NCI-H524 treated with DMSO at 0.1 percent for 48 hours (cell line): Measurements from ENCODE around the gene RPTN.

ENCODE experiments used
- DNase-seq: peaks from one replicate; lab custom pipeline; 2025; lab: John Stamatoyannopoulos, UW

Gene RPTN

GRCh38 chr1:152159144-152159543 lies at the start of gene RPTN:
Gene RPTN, minus strand, starts transcription at chr1:152159228. Its CDS starts 1,339 bp downstream, at chr1:152157889.
- no peak for DNase-seq

- DNase-seq: no peak
Observed at GRCh38 chr1:152198982-152199381, 40.0 kb upstream of the RPTN start.

- DNase-seq: no peak
Observed at GRCh38 chr1:152197361-152197941, 38.4 kb upstream of the RPTN start.

GRCh38 chr1:152191711-152192110 lies 32.7 kb upstream of the RPTN start:
- no peak for DNase-seq

GRCh38 chr1:152191260-152191659 lies 32.2 kb upstream of the RPTN start:
- DNase-seq: no peak

GRCh38 chr1:152190589-152190988 lies 31.6 kb upstream of the RPTN start:
- no peak for DNase-seq

GRCh38 chr1:152189657-152190442 lies 30.8 kb upstream of the RPTN start:
- peak; percentile 76 for DNase-seq

GRCh38 chr1:152188673-152189591 lies 29.9 kb upstream of the RPTN start:
- DNase-seq: peak; percentile 42

GRCh38 chr1:152186556-152187285 lies 27.7 kb upstream of the RPTN start:
- DNase-seq: no peak

- DNase-seq: peak; percentile 26
Observed at GRCh38 chr1:152185544-152186391, 26.7 kb upstream of the RPTN start.

GRCh38 chr1:152182944-152183361 lies 23.9 kb upstream of the RPTN start:
- DNase-seq: no peak

GRCh38 chr1:152182431-152182830 lies 23.4 kb upstream of the RPTN start:
- no peak for DNase-seq

- DNase-seq: no peak
Observed at GRCh38 chr1:152179566-152179965, 20.5 kb upstream of the RPTN start.

GRCh38 chr1:152170287-152170905 lies 11.4 kb upstream of the RPTN start:
- no peak for DNase-seq

- DNase-seq: no peak
Observed at GRCh38 chr1:152169366-152170025, 10.5 kb upstream of the RPTN start.

- DNase-seq: no peak
Observed at GRCh38 chr1:152168535-152168868, 9.5 kb upstream of the RPTN start.

- no peak for DNase-seq
Observed at GRCh38 chr1:152167835-152168534, 9.0 kb upstream of the RPTN start.

- no peak for DNase-seq
Observed at GRCh38 chr1:152166966-152167365, 7.9 kb upstream of the RPTN start.

- DNase-seq: no peak
Observed at GRCh38 chr1:152165286-152166077, 6.5 kb upstream of the RPTN start.
